ENCODE data around the gene DNAI1. TPM values are rescaled to one million over a fixed set of nuclear protein-coding genes. Genes with fewer than 3 reads are reported as not detected.

Gene DNAI1
- polyA plus RNA-seq, 2 of the 4 experiments (the other 2 are of a cell fraction), result 0.27 to 0.40 TPM

GRCh38 chr9:34508463-34508862 lies 49.9 kb downstream of the DNAI1 start:
- ATAC-seq, result no peak
- FAIRE-seq, result no peak
- WGBS (ENCODE audit: missing lambda C conversion rate), result 48% methylated on average over 3 of the region's 3 CpGs
- no peak overlapping the region for H3K27ac ChIP-seq
- no peak for TF ChIP-seq ZC3H11A (IDR thresholded peaks at IDR 0.05)
- no peak for TF ChIP-seq KDM1A (IDR thresholded peaks at IDR 0.05; ENCODE audit: low read depth)
- TF ChIP-seq TFCP2L1 (CRISPR knock-in tag; IDR thresholded peaks at IDR 0.05), result no peak
- no peak for TF ChIP-seq FOSL2 (IDR thresholded peaks at IDR 0.05)
- TF ChIP-seq FOSL2 (CRISPR knock-in tag; IDR thresholded peaks at IDR 0.05), result no peak
- TF ChIP-seq USF2 (IDR thresholded peaks at IDR 0.05), result no peak
- no peak for TF ChIP-seq ELK1 (IDR thresholded peaks at IDR 0.05; ENCODE audit: low read depth, low read length)
- no peak for TF ChIP-seq JUNB (IDR thresholded peaks at IDR 0.05)
- TF ChIP-seq MAFK (IDR thresholded peaks at IDR 0.05; ENCODE audit: partially characterized antibody), result no peak
- TF ChIP-seq RNF2 (IDR thresholded peaks at IDR 0.05; ENCODE audit: borderline replicate concordance, low read depth), result no peak
- TF ChIP-seq RFX5 (IDR thresholded peaks at IDR 0.05), result no peak
- TF ChIP-seq HEYL (CRISPR knock-in tag; IDR thresholded peaks at IDR 0.05), result no peak
- no peak for TF ChIP-seq NFE2L2 (conservative IDR thresholded peaks at IDR 0.05; ENCODE audit: low read length)
- no peaks in the 10 kb centered on the region for H3K4me1 ChIP-seq
- H3K4me2 ChIP-seq, result no peak overlapping the region
- ChIA-PET POLR2A (no interaction called here), CTCF (interaction anchor here (0.6 to 3.3 kb wide), 5 partner anchors 10 to 175 kb away, joined by 3 to 10 read pairs (median 4); no protein-coding TSS in a partner anchor)
- DNase-seq (ENCODE audit: low read depth in 1 of 2, low spot score in 1 of 2), result no peak
- no peaks in the 10 kb centered on the region for H3K9me3 ChIP-seq
- H3K4me3 ChIP-seq, result no peak overlapping the region

GRCh38 chr9:34508951-34509350 lies 50.3 kb downstream of the DNAI1 start:
- Histone ChIP-seq H3K4me1 (no peaks in the 10 kb centered on the region), H3K4me3 (no peak overlapping the region), H3K4me2 (no peak overlapping the region), H3K27ac (no peak overlapping the region), H3K9me3 (no peaks in the 10 kb centered on the region)
- TF ChIP-seq ZNF302 (CRISPR knock-in tag; IDR thresholded peaks at IDR 0.05) (no peak), ELK1 (IDR thresholded peaks at IDR 0.05; ENCODE audit: low read depth, low read length) (no peak), HES2 (IDR thresholded peaks at IDR 0.05) (no peak), CHD2 (IDR thresholded peaks at IDR 0.05; ENCODE audit: low read length, partially characterized antibody) (no peak), MYC (IDR thresholded peaks at IDR 0.05; ENCODE audit: borderline replicate concordance, low read length) (no peak), EHMT2 (IDR thresholded peaks at IDR 0.05; ENCODE audit: low read depth) (no peak), CHD4 (IDR thresholded peaks at IDR 0.05; ENCODE audit: borderline replicate concordance) (no peak), HOXB5 (CRISPR knock-in tag; IDR thresholded peaks at IDR 0.05) (no peak), E2F6 (IDR thresholded peaks at IDR 0.05; ENCODE audit: borderline replicate concordance, low read depth) (no peak), ATOH8 (CRISPR knock-in tag; IDR thresholded peaks at IDR 0.05; ENCODE audit: low read depth) (no peak), ZC3H11A (IDR thresholded peaks at IDR 0.05) (no peak), SREBF2 (IDR thresholded peaks at IDR 0.05) (no peak), SMC3 (IDR thresholded peaks at IDR 0.05) (no peak), JUNB (IDR thresholded peaks at IDR 0.05) (no peak), MAX (IDR thresholded peaks at IDR 0.05) (no peak), KDM1A (IDR thresholded peaks at IDR 0.05; ENCODE audit: low read depth) (no peak), RFX5 (IDR thresholded peaks at IDR 0.05) (no peak), REST (IDR thresholded peaks at IDR 0.05) (no peak), HOXB13 (CRISPR knock-in tag; IDR thresholded peaks at IDR 0.05; ENCODE audit: low read depth) (no peak)
- ATAC-seq, result no peak
- FAIRE-seq, result no peak
- CTCF ChIA-PET, result interaction anchor here (0.6 to 13.5 kb wide), 5 partner anchors 7 to 94 kb away, joined by 4 to 114 read pairs (median 5); no protein-coding TSS in a partner anchor
- DNase-seq (ENCODE audit: low read depth in 1 of 2, low spot score in 1 of 2), result no peak
- POLR2A ChIA-PET, result no interaction called here
- WGBS (ENCODE audit: missing lambda C conversion rate), result 45% methylated on average over 3 of the region's 3 CpGs
